ENCODE data around the gene PROSER1. TPM values are rescaled to one million over a fixed set of nuclear protein-coding genes. Genes with fewer than 3 reads are reported as not detected.
A peak's percentile ranks its signal among the peaks of the same experiment; 100 is the strongest.
"Not testable (repeated sequence)": the region's sequence is repeated elsewhere in the genome, so short reads cannot be mapped to it uniquely, and the experiment has no call there.

The PROSER1 gene
- total RNA-seq, 1 donor from 2014 or later, result 63.7 TPM

DNA sequence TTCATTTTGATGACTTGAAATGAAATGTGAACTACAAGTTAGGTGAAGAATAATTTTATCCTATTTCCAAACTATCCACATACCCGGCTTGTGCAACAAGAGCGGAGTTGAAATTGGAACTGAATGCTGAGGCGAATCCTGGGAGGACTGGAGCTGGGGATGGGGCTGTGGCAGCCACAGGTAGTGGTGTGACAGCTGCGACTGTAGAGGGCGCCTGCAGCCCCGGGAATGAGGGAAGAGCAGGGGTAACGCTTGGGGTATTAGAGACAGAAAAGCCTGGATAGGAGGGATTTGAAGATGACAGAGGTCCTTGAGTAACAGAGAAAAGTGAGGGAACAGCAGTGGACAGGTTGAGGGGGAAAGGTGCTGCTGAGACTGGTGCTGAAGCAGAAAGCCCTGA is 25.3 kb downstream of the PROSER1 start:
- H3K4me3 Mint-ChIP-seq (ENCODE audit: unreplicated experiment), result no peak overlapping the region

DNA sequence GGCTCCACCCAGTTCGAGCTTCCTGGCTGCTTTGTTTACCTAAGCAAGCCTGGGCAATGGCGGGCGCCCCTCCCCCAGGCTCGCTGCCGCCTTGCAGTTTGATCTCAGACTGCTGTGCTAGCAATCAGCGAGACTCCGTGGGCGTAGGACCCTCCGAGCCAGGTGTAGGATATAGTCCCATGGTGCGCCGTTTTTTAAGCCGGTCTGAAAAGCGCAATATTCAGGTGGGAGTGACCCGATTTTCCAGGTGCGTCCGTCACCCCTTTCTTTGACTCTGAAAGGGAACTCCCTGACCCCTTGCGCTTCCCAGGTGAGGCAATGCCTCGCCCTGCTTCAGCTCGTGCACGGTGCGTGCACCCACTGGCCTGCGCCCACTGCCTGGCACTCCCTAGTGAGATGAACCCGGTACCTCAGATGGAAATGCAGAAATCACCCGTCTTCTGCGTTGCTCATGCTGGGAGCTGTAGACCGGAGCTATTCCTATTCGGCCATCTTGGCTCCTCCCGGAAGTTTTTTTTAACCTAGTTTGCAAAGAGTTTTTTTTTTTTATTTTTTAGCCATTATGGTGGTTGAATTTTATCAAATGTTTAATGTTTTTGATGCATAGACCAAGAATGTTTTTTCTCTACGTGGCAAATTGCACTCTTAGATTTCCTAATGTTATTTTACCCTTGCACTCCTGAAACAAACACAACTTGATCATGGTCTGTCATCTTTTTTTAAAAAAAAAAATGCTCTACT is 31.3 kb downstream of the PROSER1 start:
- not testable (repeated sequence) for H3K4me3 Mint-ChIP-seq (ENCODE audit: unreplicated experiment); H3K4me1 Mint-ChIP-seq (ENCODE audit: low read depth, unreplicated experiment); H3K9me3 Mint-ChIP-seq (ENCODE audit: unreplicated experiment); DNase-seq; H3K36me3 Mint-ChIP-seq (ENCODE audit: unreplicated experiment); H3K27me3 Mint-ChIP-seq (ENCODE audit: unreplicated experiment); H3K27ac Mint-ChIP-seq (ENCODE audit: unreplicated experiment)

More for the DNA sequence above, 25.3 kb downstream of the PROSER1 start:
- peaks cover 4% of the 10 kb centered on the region for H3K9me3 Mint-ChIP-seq (ENCODE audit: unreplicated experiment)
- TF ChIP-seq, protein P1, sequence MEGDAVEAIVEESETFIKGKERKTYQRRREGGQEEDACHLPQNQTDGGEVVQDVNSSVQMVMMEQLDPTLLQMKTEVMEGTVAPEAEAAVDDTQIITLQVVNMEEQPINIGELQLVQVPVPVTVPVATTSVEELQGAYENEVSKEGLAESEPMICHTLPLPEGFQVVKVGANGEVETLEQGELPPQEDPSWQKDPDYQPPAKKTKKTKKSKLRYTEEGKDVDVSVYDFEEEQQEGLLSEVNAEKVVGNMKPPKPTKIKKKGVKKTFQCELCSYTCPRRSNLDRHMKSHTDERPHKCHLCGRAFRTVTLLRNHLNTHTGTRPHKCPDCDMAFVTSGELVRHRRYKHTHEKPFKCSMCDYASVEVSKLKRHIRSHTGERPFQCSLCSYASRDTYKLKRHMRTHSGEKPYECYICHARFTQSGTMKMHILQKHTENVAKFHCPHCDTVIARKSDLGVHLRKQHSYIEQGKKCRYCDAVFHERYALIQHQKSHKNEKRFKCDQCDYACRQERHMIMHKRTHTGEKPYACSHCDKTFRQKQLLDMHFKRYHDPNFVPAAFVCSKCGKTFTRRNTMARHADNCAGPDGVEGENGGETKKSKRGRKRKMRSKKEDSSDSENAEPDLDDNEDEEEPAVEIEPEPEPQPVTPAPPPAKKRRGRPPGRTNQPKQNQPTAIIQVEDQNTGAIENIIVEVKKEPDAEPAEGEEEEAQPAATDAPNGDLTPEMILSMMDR (IDR thresholded peaks at IDR 0.05; ENCODE audit: partially characterized antibody, unreplicated experiment), result no peak
- H3K4me1 Mint-ChIP-seq (ENCODE audit: low read depth, unreplicated experiment), result no peaks in the 10 kb centered on the region
- no peaks in the 10 kb centered on the region for H3K27me3 Mint-ChIP-seq (ENCODE audit: unreplicated experiment)
- H3K36me3 Mint-ChIP-seq (ENCODE audit: unreplicated experiment), result peaks cover 10% of the 10 kb centered on the region
- H3K27ac Mint-ChIP-seq (ENCODE audit: unreplicated experiment), result no peak overlapping the region
- peak; percentile 22 for DNase-seq

DNA sequence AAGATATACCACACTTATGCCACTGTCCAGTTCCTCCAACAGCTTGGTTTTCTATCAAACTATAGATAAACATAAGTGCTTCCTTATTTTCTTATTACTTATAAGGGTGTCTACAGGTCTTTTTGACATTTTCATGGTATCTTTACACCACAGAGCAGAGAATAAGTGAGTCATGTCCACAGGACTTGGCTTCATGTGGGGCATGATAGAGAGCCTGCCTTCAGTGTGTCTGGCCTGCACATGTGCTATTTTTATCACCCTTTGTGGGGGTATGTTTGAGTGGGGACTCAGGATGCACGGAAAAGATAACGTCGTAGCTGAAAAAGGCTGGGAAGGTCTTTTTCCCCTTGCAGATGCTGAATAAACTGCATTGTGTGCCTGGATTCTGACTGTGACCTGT is 39.1 kb downstream of the PROSER1 start:
- Mint-ChIP-seq H3K4me3 (ENCODE audit: unreplicated experiment) (no peak overlapping the region), H3K27ac (ENCODE audit: unreplicated experiment) (no peak overlapping the region), H3K27me3 (ENCODE audit: unreplicated experiment) (no peaks in the 10 kb centered on the region), H3K9me3 (ENCODE audit: unreplicated experiment) (peaks cover 1% of the 10 kb centered on the region), H3K4me1 (ENCODE audit: low read depth, unreplicated experiment) (peaks cover 2% of the 10 kb centered on the region), H3K36me3 (ENCODE audit: unreplicated experiment) (no peaks in the 10 kb centered on the region)
- TF ChIP-seq, protein P1 (IDR thresholded peaks at IDR 0.05; ENCODE audit: partially characterized antibody, unreplicated experiment), result no peak
- no peak for DNase-seq

DNA sequence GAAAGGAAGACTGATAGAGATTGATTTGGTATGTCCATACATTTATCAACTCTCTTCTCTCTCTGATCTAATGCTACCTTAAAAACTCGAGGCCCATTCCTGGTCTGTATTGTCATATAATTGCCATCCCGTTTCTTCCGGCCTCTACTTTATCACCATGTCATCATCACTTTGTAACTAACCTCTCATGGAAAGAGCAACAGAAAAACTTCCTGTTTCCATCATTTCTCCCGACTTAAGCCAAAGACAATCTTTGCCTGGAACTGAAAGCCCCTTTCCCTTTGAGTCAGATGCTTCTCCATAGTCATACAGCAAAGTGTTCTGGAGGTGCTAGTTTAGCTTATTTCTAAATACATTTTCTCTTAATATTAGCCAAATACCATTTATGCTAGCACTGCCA is 44.5 kb downstream of the PROSER1 start:
- Mint-ChIP-seq H3K27me3 (ENCODE audit: unreplicated experiment) (no peaks in the 10 kb centered on the region), H3K27ac (ENCODE audit: unreplicated experiment) (no peak overlapping the region), H3K4me3 (ENCODE audit: unreplicated experiment) (no peak overlapping the region), H3K9me3 (ENCODE audit: unreplicated experiment) (no peaks in the 10 kb centered on the region), H3K4me1 (ENCODE audit: low read depth, unreplicated experiment) (peaks cover 2% of the 10 kb centered on the region), H3K36me3 (ENCODE audit: unreplicated experiment) (no peaks in the 10 kb centered on the region)
- TF ChIP-seq, protein P1 (IDR thresholded peaks at IDR 0.05; ENCODE audit: partially characterized antibody, unreplicated experiment), result no peak
- DNase-seq, result no peak

DNA sequence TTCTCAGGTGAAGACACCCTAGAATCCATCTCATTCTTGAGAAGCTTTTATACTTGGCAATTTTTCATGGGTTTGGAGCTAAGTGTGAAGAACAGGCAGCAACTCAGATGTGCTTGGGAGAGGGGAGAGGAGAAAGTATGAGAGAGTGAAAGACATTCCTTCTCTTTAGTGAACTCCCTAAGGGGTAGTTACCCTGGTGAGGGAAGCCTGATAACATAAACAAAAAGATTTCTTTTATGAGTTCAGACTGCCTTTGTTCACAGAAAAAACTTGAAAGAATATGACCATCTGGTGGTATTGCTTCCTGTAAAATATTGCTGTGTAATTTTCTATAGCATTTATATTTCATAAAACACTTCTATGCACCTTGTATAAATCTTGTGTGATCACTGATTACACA is 47.2 kb downstream of the PROSER1 start, which contains the start of gene STOML3:
TSS of gene STOML3 (minus strand) at position 139 of the 400 bp plus-strand sequence. CDS start at position 29, 110 bp downstream.
- Mint-ChIP-seq H3K27me3 (ENCODE audit: unreplicated experiment) (no peaks in the 10 kb centered on the region), H3K9me3 (ENCODE audit: unreplicated experiment) (no peaks in the 10 kb centered on the region), H3K27ac (ENCODE audit: unreplicated experiment) (no peak within 1 kb of the TSS), H3K36me3 (ENCODE audit: unreplicated experiment) (no peaks in the 10 kb centered on the region), H3K4me3 (ENCODE audit: unreplicated experiment) (no peak within 1 kb of the TSS), H3K4me1 (ENCODE audit: low read depth, unreplicated experiment) (no peaks in the 10 kb centered on the region)
- DNase-seq, result no peak
- TF ChIP-seq, protein P1 (IDR thresholded peaks at IDR 0.05; ENCODE audit: partially characterized antibody, unreplicated experiment), result no peak
